GM21381 (cell line): Measurements from ENCODE around the gene RAD9A.

ENCODE experiments used
- ATAC-seq: cut with Tn5 transposase; IDR thresholded peaks from one replicate; pipeline ENCODE4 v1.9.1; 2021; ENCODE audit warnings: mild to moderate bottlenecking, moderate library complexity; ENCODE audit not compliant: unreplicated experiment

The RAD9A gene

DNA sequence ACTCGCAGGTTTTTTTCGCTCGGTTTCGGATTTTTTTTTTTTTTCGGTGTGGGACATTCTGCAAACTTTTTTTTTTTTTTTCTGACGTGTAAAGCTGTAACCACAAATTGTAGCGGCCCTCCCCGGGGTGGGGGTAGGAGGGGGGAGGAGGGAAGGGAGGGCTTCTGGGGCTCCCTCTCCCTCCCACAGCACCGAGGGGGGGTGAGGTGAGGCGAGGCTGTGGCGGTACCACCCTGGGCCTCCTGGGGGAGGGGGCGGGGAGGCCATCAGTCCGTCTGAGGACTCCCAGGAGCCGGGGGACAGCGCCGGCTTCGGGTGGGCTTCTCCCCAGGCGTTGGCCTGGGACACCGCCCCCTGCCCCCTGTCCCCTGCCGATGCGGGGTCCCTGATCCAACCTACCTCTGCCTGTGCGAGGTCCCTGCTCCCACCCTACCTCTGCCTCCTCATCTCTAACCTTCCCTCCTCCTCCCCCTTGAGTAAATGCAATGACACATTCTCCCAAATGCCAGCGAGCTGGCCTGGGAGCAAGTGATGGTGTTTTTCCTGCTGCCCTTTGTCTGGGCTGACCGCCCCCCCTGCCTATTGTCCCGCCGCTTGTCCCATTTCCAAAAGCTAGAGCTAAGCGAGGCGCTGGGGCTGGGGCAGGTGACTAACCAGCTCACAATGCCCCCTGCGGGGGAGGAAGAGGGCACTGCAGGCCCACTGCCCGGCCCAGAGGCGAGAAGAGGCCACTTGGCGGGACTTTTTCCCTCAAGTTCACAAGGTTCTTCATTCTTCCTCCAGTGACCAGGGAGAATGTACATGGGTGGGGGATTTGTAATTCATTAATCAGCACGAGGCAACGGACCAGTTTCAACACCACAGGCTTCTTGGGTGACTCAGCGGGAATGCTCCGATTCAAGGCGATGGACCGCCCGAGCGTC is 17.9 kb upstream of the RAD9A start:
- no peak for ATAC-seq

- ATAC-seq: no peak
Measured at GRCh38 chr11:67374571-67375281, 17.1 kb upstream of the RAD9A start.

- ATAC-seq: no peak
Measured at GRCh38 chr11:67375320-67376055, 16.3 kb upstream of the RAD9A start.

- no peak for ATAC-seq
Measured at GRCh38 chr11:67376063-67376820, 15.5 kb upstream of the RAD9A start.

DNA sequence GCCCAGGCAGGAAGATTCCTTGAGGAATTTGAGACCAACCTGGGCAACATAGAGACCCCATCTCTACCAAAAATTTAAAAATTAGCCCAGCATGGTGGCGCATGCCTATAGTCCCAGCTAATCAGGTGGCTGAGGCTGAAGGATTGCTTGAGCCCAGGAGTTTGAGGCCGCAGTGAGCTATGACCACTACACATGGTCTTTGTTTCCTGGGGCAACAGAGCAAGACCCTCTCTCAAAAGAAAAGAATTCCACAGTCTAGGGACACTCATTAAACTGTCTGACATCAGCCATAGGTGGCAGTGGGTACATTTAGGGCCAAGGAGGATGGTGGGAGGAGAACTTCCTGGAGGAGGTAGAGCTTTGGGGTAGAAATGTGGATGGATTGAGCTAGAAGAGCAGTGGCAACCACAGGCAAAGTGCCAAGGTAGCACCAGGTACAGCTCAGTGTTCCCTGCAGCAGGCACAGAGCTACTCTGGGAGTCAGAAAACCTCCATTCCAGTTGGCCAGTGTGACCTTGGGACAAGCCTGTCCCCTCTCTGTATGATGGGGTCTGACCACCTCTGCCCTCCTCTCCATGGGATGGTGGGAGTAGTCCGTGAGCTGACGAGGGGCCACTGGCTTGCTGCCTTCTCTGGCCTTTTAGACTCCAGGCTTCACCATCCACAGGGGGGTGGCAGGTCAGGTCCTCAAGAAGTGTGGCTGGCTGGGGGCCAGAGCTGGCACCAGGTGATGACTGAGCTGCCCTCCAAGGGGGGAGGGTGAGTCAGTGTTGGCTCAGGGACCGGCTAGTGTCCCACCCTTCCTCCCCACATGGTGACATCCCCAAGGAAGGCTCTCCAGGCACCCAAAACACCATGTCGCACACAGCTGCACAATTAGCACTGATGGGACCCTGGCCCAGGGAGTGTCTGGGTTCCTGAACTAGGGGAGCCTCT is 14.6 kb upstream of the RAD9A start:
- no peak for ATAC-seq

DNA sequence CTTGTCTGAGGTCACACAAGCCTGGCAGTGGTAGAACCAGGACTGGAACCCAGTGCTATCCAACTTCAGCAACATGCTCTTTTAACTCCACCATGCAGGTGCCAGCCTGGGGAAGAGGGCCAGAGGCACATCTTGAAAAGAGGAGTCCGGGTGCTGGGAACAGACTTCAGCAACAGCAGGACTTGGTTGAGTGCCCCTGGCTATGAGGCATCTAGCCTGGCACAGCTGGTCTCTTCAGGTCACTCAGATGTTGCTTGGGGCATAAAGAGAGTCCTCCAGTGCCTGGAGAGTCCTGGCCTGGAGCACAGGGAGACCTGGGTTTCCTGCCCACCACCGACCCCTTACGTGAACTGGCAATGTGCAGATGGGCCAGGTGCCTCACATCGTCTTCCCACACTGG is 13.2 kb upstream of the RAD9A start:
- no peak for ATAC-seq

DNA sequence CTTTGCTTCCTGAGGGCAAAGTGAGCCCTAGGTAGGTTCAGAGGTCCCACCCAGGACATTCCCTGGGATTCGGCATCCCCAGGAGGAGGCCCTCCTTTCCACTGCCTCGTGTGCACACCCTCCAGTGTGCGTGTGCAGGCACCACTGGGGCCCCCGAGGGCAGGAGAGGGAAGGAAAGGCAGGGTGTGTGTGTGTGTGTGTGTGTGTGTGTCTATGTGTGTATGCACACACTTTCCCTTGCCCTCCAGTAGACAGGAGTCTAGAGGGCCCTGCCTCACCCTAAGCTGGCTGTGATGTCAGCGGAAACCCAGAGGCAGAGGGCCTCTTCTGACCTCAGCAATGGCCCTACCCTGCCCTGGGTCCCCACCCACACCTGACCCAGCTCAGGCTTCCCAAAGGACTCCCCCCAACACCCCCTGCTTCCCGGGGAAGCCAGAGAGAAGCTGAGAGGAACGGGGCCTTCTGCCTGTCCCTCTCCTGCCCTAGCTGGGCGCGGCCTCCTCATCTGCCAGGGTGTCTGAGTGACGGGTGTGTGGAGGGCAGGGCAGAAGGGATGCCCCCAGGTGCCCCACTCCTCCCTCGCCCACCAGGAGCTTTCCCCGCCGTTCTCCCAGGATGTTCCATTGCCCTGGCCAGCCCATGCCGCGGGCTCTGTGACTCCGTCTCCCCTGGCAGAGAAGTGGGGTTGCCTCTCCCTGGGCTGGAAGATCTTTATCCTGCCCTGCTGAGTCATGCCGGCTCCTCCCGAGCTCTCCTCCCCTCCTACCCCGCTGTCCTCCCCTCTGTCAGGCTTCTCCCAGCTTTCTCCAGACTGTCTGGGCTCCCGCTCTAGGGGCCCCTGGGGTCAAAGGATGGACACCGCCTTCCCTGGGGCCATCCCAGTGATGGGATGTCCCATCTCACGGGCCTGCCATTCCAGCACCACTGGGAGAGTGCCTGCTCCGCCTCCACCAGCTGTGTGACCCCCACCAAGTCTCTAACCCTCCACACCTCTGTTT is 12.4 kb upstream of the RAD9A start:
- no peak for ATAC-seq

GRCh38 chr11:67381244-67381972 is 10.4 kb upstream of the RAD9A start:
- no peak for ATAC-seq

DNA sequence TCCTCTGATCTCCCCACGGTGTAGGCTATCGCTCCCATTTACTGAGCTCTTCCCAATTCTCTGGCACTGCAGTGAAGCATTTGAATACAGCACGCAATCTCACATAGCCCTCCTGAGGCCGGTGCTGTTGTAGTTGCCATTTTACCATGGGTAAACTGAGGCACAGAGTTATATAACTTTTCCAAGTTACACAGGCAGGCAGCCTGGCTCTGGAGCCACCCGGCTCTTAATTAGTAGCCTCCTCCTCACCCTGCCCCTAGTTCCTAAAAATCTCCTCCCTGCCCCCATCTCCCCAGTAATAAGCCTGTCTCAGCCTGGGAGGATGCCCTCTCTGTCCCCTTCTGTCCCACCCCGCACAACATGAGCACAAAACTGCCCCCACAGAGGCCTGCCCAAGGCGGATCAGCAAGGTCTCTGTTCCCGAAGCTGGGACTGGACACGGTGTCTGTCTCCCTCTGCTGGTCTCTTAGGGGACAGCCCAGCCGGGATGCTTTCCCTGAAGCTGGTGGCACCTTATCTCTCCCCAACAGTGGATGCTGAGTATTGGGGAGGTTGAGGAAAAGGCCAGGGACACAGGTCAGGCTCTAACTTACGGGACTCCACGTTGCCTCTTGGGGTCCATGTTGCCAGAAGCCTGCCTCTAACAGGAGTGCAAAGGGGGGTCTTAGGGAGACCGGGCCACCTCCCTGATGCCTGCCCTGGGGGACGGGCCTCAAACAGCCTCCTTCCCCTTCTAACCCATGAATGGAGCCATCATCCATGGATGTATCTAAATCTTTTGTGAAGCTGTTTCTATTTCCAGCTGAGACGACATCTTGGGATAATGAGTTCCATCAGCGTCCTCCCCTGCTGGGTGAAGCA is 9.3 kb upstream of the RAD9A start:
- ATAC-seq: no peak

GRCh38 chr11:67384851-67385366 is 6.9 kb upstream of the RAD9A start:
- no peak for ATAC-seq

- ATAC-seq: no peak
Measured at GRCh38 chr11:67387069-67387468, 4.7 kb upstream of the RAD9A start.

DNA sequence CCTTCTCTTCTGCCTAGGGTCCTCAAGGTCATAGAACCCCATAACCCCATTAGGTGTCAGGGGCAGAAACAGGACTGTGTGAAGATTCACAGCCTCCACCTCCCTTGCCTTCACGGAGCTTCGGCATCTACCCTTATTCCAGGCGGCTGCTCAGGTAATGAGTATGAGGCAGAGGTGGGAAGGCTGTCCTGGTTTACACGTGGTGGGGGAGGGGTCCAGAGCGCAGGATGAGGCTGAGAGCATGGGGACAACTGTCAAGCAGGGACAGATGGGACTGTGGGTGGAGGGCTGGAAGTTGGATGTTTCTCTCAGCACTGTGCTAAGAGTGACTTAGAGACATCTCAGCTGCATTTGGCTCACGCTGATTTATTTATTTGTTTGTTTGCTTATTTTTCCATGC is 4.3 kb upstream of the RAD9A start:
- no peak for ATAC-seq

- ATAC-seq: no peak
Measured at GRCh38 chr11:67389477-67389876, 2.3 kb upstream of the RAD9A start.

- ATAC-seq: no peak
Measured at GRCh38 chr11:67390947-67391303, 861 bp upstream of the RAD9A start.

DNA sequence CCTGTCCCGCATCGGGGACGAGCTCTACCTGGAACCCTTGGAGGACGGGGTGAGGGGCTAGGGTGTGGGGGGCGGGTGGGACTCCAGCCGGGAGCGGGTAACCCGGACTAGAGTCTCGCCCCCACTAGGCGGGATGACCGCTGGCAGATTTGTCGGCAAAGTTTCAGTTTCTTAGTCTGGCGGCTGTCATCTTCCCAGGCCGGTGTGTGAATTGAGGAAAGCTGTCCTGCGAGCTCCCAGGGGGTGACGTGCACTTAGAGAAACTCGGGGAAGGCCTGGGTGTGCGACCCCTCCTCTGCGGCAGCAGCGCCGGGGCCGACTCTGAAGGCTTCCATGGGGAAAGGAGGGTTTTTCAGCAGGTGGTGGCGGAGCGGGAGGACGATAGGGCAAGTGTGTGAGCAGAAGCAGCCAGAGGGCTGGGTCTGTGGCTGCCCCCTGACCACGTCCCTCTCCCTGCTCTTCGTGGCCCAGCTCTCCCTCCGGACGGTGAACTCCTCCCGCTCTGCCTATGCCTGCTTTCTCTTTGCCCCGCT is 463 bp downstream of the RAD9A start:
- ATAC-seq: peak; percentile 26

GRCh38 chr11:67393437-67393836 is 1.7 kb downstream of the RAD9A start:
- ATAC-seq: no peak
